IMR-90 (cell line): ENCODE results near the gene TSACC. TPM values are rescaled to one million over a fixed set of nuclear protein-coding genes. Genes with fewer than 3 reads are reported as not detected.

Experiments used
- ATAC-seq: fragments of 200-7000 bp; cut with Tn5 transposase; 2 replicates; pipeline ENCODE4 v1.9.1; 2020; ENCODE audit warnings: low read depth, mild to moderate bottlenecking, moderate library complexity
- BruUV-seq: library from RNA; stranded (reverse); fragments of 400-500 nt; replicated peaks from 2 replicates; lab custom pipeline; 2021; lab: Mats Ljungman, UMichigan
- CTCF ChIA-PET: fragments of 300-600 bp; formaldehyde crosslinking; extraction: SDS; loops from one replicate; lab custom pipeline; 2021; ENCODE audit warnings: antibody characterized with exemption; lab: Yijun Ruan, JAX
- POLR2A ChIA-PET: fragments of 300-600 bp; sonication (Branson Sonifier 250); formaldehyde crosslinking; loops from one replicate; lab custom pipeline; 2022; ENCODE audit warnings: antibody characterized with exemption; ENCODE audit not compliant: unreplicated experiment; lab: Charles Lee
- DNase-seq: peaks from one replicate; pipeline ENCODE4 v3.0.0; 2013
- H2AFZ ChIP-seq: replicated peaks from 2 replicates; pipeline ENCODE3; 2013; ENCODE audit warnings: low read length, mild to moderate bottlenecking; ENCODE audit not compliant: poor library complexity
- H2AK5ac ChIP-seq: 2 replicates; pipeline ENCODE4 v1.6.1; 2013; ENCODE audit warnings: low read depth, low read length, inconsistent platforms
- H2AK9ac ChIP-seq: replicated peaks from 2 replicates; pipeline ENCODE3; 2013; ENCODE audit warnings: mild to moderate bottlenecking, low read depth, low read length, moderate library complexity; ENCODE audit not compliant: poor library complexity
- H2BK120ac ChIP-seq: 2 replicates; pipeline ENCODE4 v1.6.1; 2013; ENCODE audit warnings: low read depth, low read length, inconsistent platforms
- H2BK15ac ChIP-seq: 3 replicates; pipeline ENCODE4 v1.6.1; 2013; ENCODE audit warnings: low read depth, low read length, inconsistent platforms
- H2BK20ac ChIP-seq: 2 replicates; pipeline ENCODE4 v1.6.1; 2013; ENCODE audit warnings: low read depth, mild to moderate bottlenecking, inconsistent platforms, low read length, moderate library complexity
- H2BK5ac ChIP-seq: 2 replicates; pipeline ENCODE4 v1.6.1; 2013; ENCODE audit warnings: mild to moderate bottlenecking, low read depth, low read length, inconsistent platforms; ENCODE audit not compliant: poor library complexity, severe bottlenecking
- H3K14ac ChIP-seq: replicated peaks from 2 replicates; pipeline ENCODE4 v1.6.1; 2013; ENCODE audit warnings: low read depth, low read length, inconsistent platforms
- H3K18ac ChIP-seq: 2 replicates; pipeline ENCODE4 v1.6.1; 2013; ENCODE audit warnings: low read depth, low read length, control low read depth
- H3K23ac ChIP-seq: 2 replicates; pipeline ENCODE4 v1.6.1; 2013; ENCODE audit warnings: low read depth, low read length, inconsistent platforms
- H3K27ac ChIP-seq: 2 replicates; pipeline ENCODE4 v1.5.1; 2013; ENCODE audit warnings: mild to moderate bottlenecking, control low read depth, low read length; ENCODE audit not compliant: insufficient read depth
- H3K27me3 ChIP-seq: 2 replicates; pipeline ENCODE4 v1.6.1; 2013; ENCODE audit warnings: low read length; ENCODE audit not compliant: control insufficient read depth, insufficient read depth
- H3K36me3 ChIP-seq: 2 replicates; pipeline ENCODE4 v1.6.1; 2013; ENCODE audit warnings: low read length, mixed read lengths; ENCODE audit not compliant: control insufficient read depth, insufficient read depth
- H3K4ac ChIP-seq: 2 replicates; pipeline ENCODE4 v1.6.1; 2013; ENCODE audit warnings: low read depth, low read length, inconsistent platforms
- H3K4me1 ChIP-seq: 2 replicates; pipeline ENCODE4 v1.6.1; 2013; ENCODE audit warnings: low read length, mixed read lengths; ENCODE audit not compliant: control insufficient read depth, insufficient read depth
- H3K4me2 ChIP-seq: 2 replicates; pipeline ENCODE4 v1.6.1; 2013; ENCODE audit warnings: low read depth, mild to moderate bottlenecking, control low read depth, low read length, moderate library complexity
- H3K4me3 ChIP-seq: 2 replicates; pipeline ENCODE4 v1.5.1; 2013; ENCODE audit warnings: low read depth, mild to moderate bottlenecking, control low read depth, low read length, moderate library complexity; ENCODE audit not compliant: insufficient read depth
- H3K56ac ChIP-seq: 2 replicates; pipeline ENCODE4 v1.6.1; 2013; ENCODE audit warnings: low read length, inconsistent platforms; ENCODE audit not compliant: insufficient read depth; ENCODE audit errors: extremely low read depth
- H3K79me1 ChIP-seq, 2 experiments: 2 replicates each; pipeline ENCODE4 v1.6.1; 2013; ENCODE audit warnings: low read length in 2 of 2, inconsistent platforms in 1 of 2, low read depth in 1 of 2
- H3K9ac ChIP-seq: 2 replicates; pipeline ENCODE4 v1.6.1; 2013; ENCODE audit warnings: low read depth, low read length, control low read depth
- H3K9me1 ChIP-seq: 2 replicates; pipeline ENCODE4 v1.6.1; 2013; ENCODE audit warnings: low read length, inconsistent platforms; ENCODE audit not compliant: insufficient read depth
- H3K9me3 ChIP-seq: 2 replicates; pipeline ENCODE4 v1.6.1; 2013; ENCODE audit warnings: low read length; ENCODE audit not compliant: control insufficient read depth, insufficient read depth
- H4K20me1 ChIP-seq: 2 replicates; pipeline ENCODE4 v1.6.1; 2013; ENCODE audit warnings: low read length, inconsistent platforms; ENCODE audit not compliant: insufficient read depth
- H4K5ac ChIP-seq: 2 replicates; pipeline ENCODE4 v1.6.1; 2013; ENCODE audit warnings: mild to moderate bottlenecking, low read depth, low read length, control low read depth
- H4K8ac ChIP-seq, 2 experiments: 2 replicates each; pipeline ENCODE4 v1.6.1; 2013; ENCODE audit warnings: low read depth in 2 of 2, low read length in 2 of 2, control low read depth in 1 of 2, inconsistent platforms in 1 of 2
- H4K91ac ChIP-seq: 2 replicates; pipeline ENCODE4 v1.6.1; 2013; ENCODE audit warnings: low read depth, low read length, inconsistent platforms; ENCODE audit not compliant: insufficient read depth
- BHLHE40 ChIP-seq: fragments of 150-350 bp; IDR thresholded peaks from 2 replicates; pipeline ENCODE4 v1.6.1; 2016; ENCODE audit warnings: mild to moderate bottlenecking, low read depth, low read length
- FOS ChIP-seq: fragments of 150-350 bp; IDR thresholded peaks from 2 replicates; pipeline ENCODE4 v1.6.1; 2016; ENCODE audit warnings: low read depth, low read length
- MAFK ChIP-seq: IDR thresholded peaks from 2 replicates; pipeline ENCODE4 v1.6.1; 2012; ENCODE audit warnings: low read depth, low read length, improper control_type of control experiment
- WGBS, 2 experiments: methylation state at CpG; one replicate each; pipeline versions ENCODE4 v1.1.5 to v1.1.7; 2013; ENCODE audit warnings: missing lambda C conversion rate in 2 of 2; ENCODE audit not compliant: insufficient read length in 1 of 2; ENCODE audit errors: extremely low coverage in 2 of 2; 5-methylcytosine and 5-hydroxymethylcytosine counted together
- dilution Hi-C: fragments of 300-500 bp; cut with HindIII; formaldehyde crosslinking; loops from one replicate; pipeline ENCODE4 v1.14.3; 2018; ENCODE audit warnings: low sequenced_read_pairs; ENCODE audit not compliant: unreplicated experiment
- in situ Hi-C: fragments of 300-500 bp; cut with MboI; formaldehyde crosslinking; loops from 3 replicates; pipeline ENCODE4 v1.14.3; 2019; ENCODE audit warnings: low sequenced_read_pairs, inconsistent platforms, mixed read lengths
- intact Hi-C: fragments of 100-400 bp; cut with micrococcal nuclease; formaldehyde crosslinking; loops from 2 replicates; pipeline ENCODE4 v1.10.0; 2022
- polyA plus RNA-seq, 3 experiments: library from polyadenylated mRNA; depleted of rRNA; stranded (reverse); fragments of >200 nt; gene quantifications; 2 replicates each; pipeline ENCODE4 v1.2.3, GENCODE V29; 2012; ENCODE audit warnings: low replicate concordance in 1 of 3
- total RNA-seq: library from RNA; depleted of rRNA; stranded (reverse); fragments of >200 nt; gene quantifications from 2 replicates; pipeline ENCODE4 v1.2.3, GENCODE V29; 2012
- TF ChIP-seq, protein P1 (sequence below): conservative IDR thresholded peaks from 2 replicates; pipeline ENCODE4 v1.5.1; 2012; ENCODE audit warnings: mild to moderate bottlenecking, low read depth, low read length, improper control_type of control experiment

Gene TSACC
- total and polyA plus RNA-seq, 2 of the 4 experiments (the other 2 are of a cell fraction): 0.75 TPM; not detected in 1

DNA sequence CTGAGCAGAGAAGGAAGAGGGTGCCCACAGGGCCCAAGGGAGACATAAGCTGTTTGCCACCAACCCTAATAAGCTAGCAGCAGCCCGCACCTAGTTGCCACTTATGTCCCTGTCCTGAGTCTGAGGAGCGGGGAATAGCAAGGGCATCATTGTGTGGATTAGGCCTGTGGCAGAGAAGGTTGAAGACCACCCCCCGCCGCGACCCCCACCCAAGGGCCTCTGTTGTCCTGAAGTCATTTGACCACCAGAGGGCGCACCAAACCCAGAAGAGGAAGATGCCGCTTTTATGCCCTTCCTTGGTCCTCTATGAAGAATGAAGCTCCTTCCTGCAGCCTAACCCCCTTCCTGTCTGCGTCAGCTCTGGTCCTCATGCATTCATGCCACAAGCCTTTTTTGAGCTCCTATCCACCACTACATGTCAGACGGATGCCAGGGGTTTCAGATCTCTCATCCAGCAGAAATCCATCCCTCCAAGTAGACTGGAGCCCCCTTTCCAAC, 47.3 kb downstream of the TSACC start (continued):
- no peak for TF ChIP-seq FOS

GRCh38 chr1:156386134-156386901, 48.0 kb downstream of the TSACC start:
- Histone ChIP-seq H3K23ac (no peak overlapping the region), H2AK5ac (no peak overlapping the region), H4K91ac (no peak overlapping the region), H2BK20ac (no peak overlapping the region), H3K79me1 (no peaks in the 10 kb centered on the region), H4K20me1 (no peaks in the 10 kb centered on the region), H4K5ac (no peak overlapping the region), H2BK120ac (no peak overlapping the region), H2BK5ac (no peak overlapping the region), H3K4ac (no peak overlapping the region), H3K4me1 (no peaks in the 10 kb centered on the region), H2AK9ac (no peak overlapping the region), H3K27me3 (peaks cover 56% of the 10 kb centered on the region), H3K14ac (no peak overlapping the region), H3K56ac (no peak overlapping the region), H3K27ac (no peak overlapping the region), H3K18ac (no peak overlapping the region), H3K4me2 (no peak overlapping the region), H3K4me3 (no peak overlapping the region), H2AFZ (peak overlapping the region; percentile 43), H3K9me1 (peaks cover 3% of the 10 kb centered on the region; the same call in 1 of the 2 replicates), H3K36me3 (no peaks in the 10 kb centered on the region), H4K8ac (no peak overlapping the region), H3K9me3 (no peaks in the 10 kb centered on the region), H3K9ac (no peak overlapping the region), H2BK15ac (no peak overlapping the region)
- ATAC-seq: no peak
- CTCF ChIA-PET: interaction anchor here (0.5 to 4.3 kb wide), 37 partner anchors 8 to 275 kb away, joined by 3 to 69 read pairs (median 4); partner anchors contain the start of gene NAXE
- POLR2A ChIA-PET: no interaction called here
- dilution Hi-C loops (no loop called here), in situ Hi-C loops (loop anchor here (5.0 to 10.0 kb wide), 2 partner anchors 58 to 221 kb away; no protein-coding TSS in a partner anchor), intact Hi-C loops (no loop called here)
- no peak for DNase-seq
- BruUV-seq: no TSS peak
- TF ChIP-seq FOS: no peak
- no peak for TF ChIP-seq MAFK
- no peak for TF ChIP-seq BHLHE40
- TF ChIP-seq, protein P1, sequence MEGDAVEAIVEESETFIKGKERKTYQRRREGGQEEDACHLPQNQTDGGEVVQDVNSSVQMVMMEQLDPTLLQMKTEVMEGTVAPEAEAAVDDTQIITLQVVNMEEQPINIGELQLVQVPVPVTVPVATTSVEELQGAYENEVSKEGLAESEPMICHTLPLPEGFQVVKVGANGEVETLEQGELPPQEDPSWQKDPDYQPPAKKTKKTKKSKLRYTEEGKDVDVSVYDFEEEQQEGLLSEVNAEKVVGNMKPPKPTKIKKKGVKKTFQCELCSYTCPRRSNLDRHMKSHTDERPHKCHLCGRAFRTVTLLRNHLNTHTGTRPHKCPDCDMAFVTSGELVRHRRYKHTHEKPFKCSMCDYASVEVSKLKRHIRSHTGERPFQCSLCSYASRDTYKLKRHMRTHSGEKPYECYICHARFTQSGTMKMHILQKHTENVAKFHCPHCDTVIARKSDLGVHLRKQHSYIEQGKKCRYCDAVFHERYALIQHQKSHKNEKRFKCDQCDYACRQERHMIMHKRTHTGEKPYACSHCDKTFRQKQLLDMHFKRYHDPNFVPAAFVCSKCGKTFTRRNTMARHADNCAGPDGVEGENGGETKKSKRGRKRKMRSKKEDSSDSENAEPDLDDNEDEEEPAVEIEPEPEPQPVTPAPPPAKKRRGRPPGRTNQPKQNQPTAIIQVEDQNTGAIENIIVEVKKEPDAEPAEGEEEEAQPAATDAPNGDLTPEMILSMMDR: no peak
- no CpG with 5 or more reads among the region's 6 CpGs for WGBS, 2 experiments
